ENCODE data around the gene MTAP. TPM values are rescaled to one million over a fixed set of nuclear protein-coding genes. Genes with fewer than 3 reads are reported as not detected.
A peak's percentile ranks its signal among the peaks of the same experiment; 100 is the strongest.

The MTAP gene
- total and polyA plus RNA-seq, 2 of the 13 experiments (the other 11 are each of a cell fraction or from before 2014, with no cell fraction given), result 16.7 to 51.2 TPM

DNA sequence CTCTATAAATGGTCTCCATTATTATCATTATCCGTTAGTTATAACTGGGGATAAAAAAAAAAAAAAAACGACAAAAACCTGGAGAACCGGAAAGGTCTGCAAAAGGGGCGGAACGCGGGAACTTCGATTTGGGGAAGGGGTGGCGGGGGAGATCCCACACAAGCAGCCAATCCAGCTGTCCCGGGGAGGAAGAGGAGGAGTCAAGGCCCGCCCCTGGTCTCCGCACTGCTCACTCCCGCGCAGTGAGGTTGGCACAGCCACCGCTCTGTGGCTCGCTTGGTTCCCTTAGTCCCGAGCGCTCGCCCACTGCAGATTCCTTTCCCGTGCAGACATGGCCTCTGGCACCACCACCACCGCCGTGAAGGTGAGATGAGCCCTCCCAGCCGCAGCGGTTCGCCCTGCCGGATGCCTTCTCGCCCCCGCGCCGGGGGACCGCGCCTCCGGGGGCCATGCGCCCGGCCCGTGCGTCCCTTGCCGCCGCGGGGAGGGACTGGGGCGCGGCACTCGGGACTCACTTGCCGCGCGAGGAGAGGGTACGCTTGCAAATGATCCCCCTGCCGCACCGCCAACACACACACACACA lies at the start of gene MTAP (continued):
- TF ChIP-seq SMC3 (IDR thresholded peaks at IDR 0.05; ENCODE audit: low read length) (no peak), ZNF383 (CRISPR knock-in tag; IDR thresholded peaks at IDR 0.05; ENCODE audit: borderline replicate concordance) (no peak), ZBTB8A (CRISPR knock-in tag; IDR thresholded peaks at IDR 0.05; ENCODE audit: borderline replicate concordance, low read depth) (0 out of 2 replicates have a peak, but pooled peaks have one; percentile 60), ZNF530 (CRISPR knock-in tag; IDR thresholded peaks at IDR 0.05; ENCODE audit: low read depth) (no peak), ATM (IDR thresholded peaks at IDR 0.05; ENCODE audit: borderline replicate concordance) (no peak), KLF16 (CRISPR knock-in tag; IDR thresholded peaks at IDR 0.05) (no peak; a peak in 2 of 4 replicates), CAMTA2 (CRISPR knock-in tag; IDR thresholded peaks at IDR 0.05; ENCODE audit: borderline replicate concordance) (no peak), ZNF20 (CRISPR knock-in tag; IDR thresholded peaks at IDR 0.05) (no peak), DR1 (CRISPR knock-in tag; IDR thresholded peaks at IDR 0.05) (peak; percentile 9; the same call in 1 of the 2 replicates), ZNF160 (CRISPR knock-in tag; IDR thresholded peaks at IDR 0.05) (peak; percentile 22; the same call in 1 of the 2 replicates), RNF2 (conservative IDR thresholded peaks at IDR 0.05; ENCODE audit: low read depth) (no peak; the same call in 1 of the 2 replicates), ZNF792 (CRISPR knock-in tag; IDR thresholded peaks at IDR 0.05) (no peak; the same call in 1 of the 2 replicates), CREM (IDR thresholded peaks at IDR 0.05) (no peak; the same call in 1 of the 2 replicates), CREM (CRISPR knock-in tag; IDR thresholded peaks at IDR 0.05) (no peak), EHMT2 (IDR thresholded peaks at IDR 0.05; ENCODE audit: borderline replicate concordance, low read depth, low read length) (no peak), SIX4 (CRISPR knock-in tag; IDR thresholded peaks at IDR 0.05) (no peak), KLF9 (CRISPR knock-in tag; IDR thresholded peaks at IDR 0.05; ENCODE audit: low read depth) (no peak)
- TF ChIP-seq, protein P1, sequence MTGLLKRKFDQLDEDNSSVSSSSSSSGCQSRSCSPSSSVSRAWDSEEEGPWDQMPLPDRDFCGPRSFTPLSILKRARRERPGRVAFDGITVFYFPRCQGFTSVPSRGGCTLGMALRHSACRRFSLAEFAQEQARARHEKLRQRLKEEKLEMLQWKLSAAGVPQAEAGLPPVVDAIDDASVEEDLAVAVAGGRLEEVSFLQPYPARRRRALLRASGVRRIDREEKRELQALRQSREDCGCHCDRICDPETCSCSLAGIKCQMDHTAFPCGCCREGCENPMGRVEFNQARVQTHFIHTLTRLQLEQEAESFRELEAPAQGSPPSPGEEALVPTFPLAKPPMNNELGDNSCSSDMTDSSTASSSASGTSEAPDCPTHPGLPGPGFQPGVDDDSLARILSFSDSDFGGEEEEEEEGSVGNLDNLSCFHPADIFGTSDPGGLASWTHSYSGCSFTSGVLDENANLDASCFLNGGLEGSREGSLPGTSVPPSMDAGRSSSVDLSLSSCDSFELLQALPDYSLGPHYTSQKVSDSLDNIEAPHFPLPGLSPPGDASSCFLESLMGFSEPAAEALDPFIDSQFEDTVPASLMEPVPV (CRISPR knock-in tag; IDR thresholded peaks at IDR 0.05), result peak; percentile 79; the same call in 1 of the 2 replicates
- TF ChIP-seq, protein P2, sequence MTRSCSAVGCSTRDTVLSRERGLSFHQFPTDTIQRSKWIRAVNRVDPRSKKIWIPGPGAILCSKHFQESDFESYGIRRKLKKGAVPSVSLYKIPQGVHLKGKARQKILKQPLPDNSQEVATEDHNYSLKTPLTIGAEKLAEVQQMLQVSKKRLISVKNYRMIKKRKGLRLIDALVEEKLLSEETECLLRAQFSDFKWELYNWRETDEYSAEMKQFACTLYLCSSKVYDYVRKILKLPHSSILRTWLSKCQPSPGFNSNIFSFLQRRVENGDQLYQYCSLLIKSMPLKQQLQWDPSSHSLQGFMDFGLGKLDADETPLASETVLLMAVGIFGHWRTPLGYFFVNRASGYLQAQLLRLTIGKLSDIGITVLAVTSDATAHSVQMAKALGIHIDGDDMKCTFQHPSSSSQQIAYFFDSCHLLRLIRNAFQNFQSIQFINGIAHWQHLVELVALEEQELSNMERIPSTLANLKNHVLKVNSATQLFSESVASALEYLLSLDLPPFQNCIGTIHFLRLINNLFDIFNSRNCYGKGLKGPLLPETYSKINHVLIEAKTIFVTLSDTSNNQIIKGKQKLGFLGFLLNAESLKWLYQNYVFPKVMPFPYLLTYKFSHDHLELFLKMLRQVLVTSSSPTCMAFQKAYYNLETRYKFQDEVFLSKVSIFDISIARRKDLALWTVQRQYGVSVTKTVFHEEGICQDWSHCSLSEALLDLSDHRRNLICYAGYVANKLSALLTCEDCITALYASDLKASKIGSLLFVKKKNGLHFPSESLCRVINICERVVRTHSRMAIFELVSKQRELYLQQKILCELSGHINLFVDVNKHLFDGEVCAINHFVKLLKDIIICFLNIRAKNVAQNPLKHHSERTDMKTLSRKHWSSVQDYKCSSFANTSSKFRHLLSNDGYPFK (CRISPR knock-in tag; IDR thresholded peaks at IDR 0.05; ENCODE audit: borderline replicate concordance), result 0 out of 2 replicates have a peak, but pooled peaks have one; percentile 34
- TF ChIP-seq, protein P3, sequence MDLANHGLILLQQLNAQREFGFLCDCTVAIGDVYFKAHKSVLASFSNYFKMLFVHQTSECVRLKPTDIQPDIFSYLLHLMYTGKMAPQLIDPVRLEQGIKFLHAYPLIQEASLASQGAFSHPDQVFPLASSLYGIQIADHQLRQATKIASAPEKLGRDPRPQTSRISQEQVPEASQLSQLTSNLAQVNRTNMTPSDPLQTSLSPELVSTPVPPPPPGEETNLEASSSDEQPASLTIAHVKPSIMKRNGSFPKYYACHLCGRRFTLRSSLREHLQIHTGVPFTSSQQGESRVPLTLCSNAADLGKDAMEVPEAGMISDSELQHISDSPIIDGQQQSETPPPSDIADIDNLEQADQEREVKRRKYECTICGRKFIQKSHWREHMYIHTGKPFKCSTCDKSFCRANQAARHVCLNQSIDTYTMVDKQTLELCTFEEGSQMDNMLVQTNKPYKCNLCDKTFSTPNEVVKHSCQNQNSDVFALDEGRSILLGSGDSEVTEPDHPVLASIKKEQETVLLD (CRISPR knock-in tag; IDR thresholded peaks at IDR 0.05; ENCODE audit: low read depth), result peak; percentile 47; the same call in 1 of the 2 replicates
- TF ChIP-seq, protein P4, sequence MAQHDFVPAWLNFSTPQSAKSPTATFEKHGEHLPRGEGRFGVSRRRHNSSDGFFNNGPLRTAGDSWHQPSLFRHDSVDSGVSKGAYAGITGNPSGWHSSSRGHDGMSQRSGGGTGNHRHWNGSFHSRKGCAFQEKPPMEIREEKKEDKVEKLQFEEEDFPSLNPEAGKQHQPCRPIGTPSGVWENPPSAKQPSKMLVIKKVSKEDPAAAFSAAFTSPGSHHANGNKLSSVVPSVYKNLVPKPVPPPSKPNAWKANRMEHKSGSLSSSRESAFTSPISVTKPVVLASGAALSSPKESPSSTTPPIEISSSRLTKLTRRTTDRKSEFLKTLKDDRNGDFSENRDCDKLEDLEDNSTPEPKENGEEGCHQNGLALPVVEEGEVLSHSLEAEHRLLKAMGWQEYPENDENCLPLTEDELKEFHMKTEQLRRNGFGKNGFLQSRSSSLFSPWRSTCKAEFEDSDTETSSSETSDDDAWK (CRISPR knock-in tag; IDR thresholded peaks at IDR 0.05), result no peak
- TF ChIP-seq, protein P5, sequence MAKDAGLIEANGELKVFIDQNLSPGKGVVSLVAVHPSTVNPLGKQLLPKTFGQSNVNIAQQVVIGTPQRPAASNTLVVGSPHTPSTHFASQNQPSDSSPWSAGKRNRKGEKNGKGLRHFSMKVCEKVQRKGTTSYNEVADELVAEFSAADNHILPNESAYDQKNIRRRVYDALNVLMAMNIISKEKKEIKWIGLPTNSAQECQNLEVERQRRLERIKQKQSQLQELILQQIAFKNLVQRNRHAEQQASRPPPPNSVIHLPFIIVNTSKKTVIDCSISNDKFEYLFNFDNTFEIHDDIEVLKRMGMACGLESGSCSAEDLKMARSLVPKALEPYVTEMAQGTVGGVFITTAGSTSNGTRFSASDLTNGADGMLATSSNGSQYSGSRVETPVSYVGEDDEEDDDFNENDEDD (CRISPR knock-in tag; IDR thresholded peaks at IDR 0.05; ENCODE audit: borderline replicate concordance), result peak; percentile 94; the same call in 1 of the 2 replicates
